Osteoblast (primary cell): ENCODE measurements around the gene SERF2. TPM values are rescaled to one million over a fixed set of nuclear protein-coding genes. Genes with fewer than 3 reads are reported as not detected.

Experiments used
- DNase-seq: peaks from one replicate; pipeline ENCODE4 v3.0.0; 2011; ENCODE audit warnings: low spot score, mixed read lengths; ENCODE audit not compliant: insufficient read length; ENCODE audit errors: missing footprints
- H2AFZ ChIP-seq: 2 replicates; pipeline ENCODE4 v1.6.0; 2011; ENCODE audit warnings: mild to moderate bottlenecking, low read length
- H3K27ac ChIP-seq: 2 replicates; pipeline ENCODE4 v1.5.1; 2011; ENCODE audit warnings: mild to moderate bottlenecking, low read depth, low read length, moderate library complexity
- H3K27me3 ChIP-seq: 2 replicates; pipeline ENCODE4 v1.6.0; 2012; ENCODE audit warnings: mild to moderate bottlenecking, control low read depth, inconsistent platforms, low read length, moderate library complexity; ENCODE audit not compliant: insufficient read depth
- H3K36me3 ChIP-seq: 2 replicates; pipeline ENCODE4 v1.5.1; 2011; ENCODE audit warnings: mild to moderate bottlenecking, low read length, control low read depth, moderate library complexity; ENCODE audit not compliant: insufficient read depth
- H3K4me1 ChIP-seq: 2 replicates; pipeline ENCODE4 v1.5.1; 2011; ENCODE audit warnings: mild to moderate bottlenecking, low read length, control low read depth, moderate library complexity; ENCODE audit not compliant: insufficient read depth
- H3K4me2 ChIP-seq: 2 replicates; pipeline ENCODE4 v1.6.0; 2011; ENCODE audit warnings: mild to moderate bottlenecking, low read length; ENCODE audit not compliant: insufficient read depth
- H3K4me3 ChIP-seq: fragments of 200-600 bp; sonication (generic); 3 replicates; pipeline ENCODE4 v1.5.1; 2012; ENCODE audit warnings: mild to moderate bottlenecking, low read length, inconsistent platforms; ENCODE audit not compliant: insufficient read depth
- H3K79me2 ChIP-seq: 2 replicates; pipeline ENCODE4 v1.6.0; 2012; ENCODE audit warnings: mild to moderate bottlenecking, low read length, control low read depth, inconsistent platforms; ENCODE audit not compliant: insufficient read depth
- H3K9me3 ChIP-seq: 2 replicates; pipeline ENCODE4 v1.5.1; 2011; ENCODE audit warnings: low read depth, low read length, control low read depth
- H4K20me1 ChIP-seq: 2 replicates; pipeline ENCODE4 v1.6.0; 2012; ENCODE audit warnings: mild to moderate bottlenecking, low read length, control low read depth; ENCODE audit not compliant: insufficient read depth
- CTCF ChIP-seq: IDR thresholded peaks from 2 replicates; pipeline ENCODE4 v1.5.1; 2011; ENCODE audit warnings: mild to moderate bottlenecking, low read depth, low read length, moderate library complexity; ENCODE audit errors: extremely low read depth
- total RNA-seq: library from RNA; depleted of rRNA; stranded (reverse); fragments of >200 nt; gene quantifications from 2 replicates; pipeline ENCODE4 v1.2.3, GENCODE V29; 2012

Gene SERF2
- total RNA-seq, 1 donor: 432 TPM

GRCh38 chr15:43749690-43750345 is 42.3 kb upstream of the SERF2 start:
- H3K4me1 ChIP-seq: peaks cover 11% of the 10 kb centered on the region
- no peak for DNase-seq
- H3K27ac ChIP-seq: no peak overlapping the region

GRCh38 chr15:43751885-43752284 is 40.2 kb upstream of the SERF2 start:
- peaks cover 97% of the 10 kb centered on the region for H3K79me2 ChIP-seq
- no peaks in the 10 kb centered on the region for H3K9me3 ChIP-seq
- no peak overlapping the region for H3K4me3 ChIP-seq
- H3K4me1 ChIP-seq: peaks cover 11% of the 10 kb centered on the region
- H3K27me3 ChIP-seq: no peaks in the 10 kb centered on the region
- no peak overlapping the region for H2AFZ ChIP-seq
- H4K20me1 ChIP-seq: peaks cover 81% of the 10 kb centered on the region
- no peak for DNase-seq
- no peak overlapping the region for H3K4me2 ChIP-seq
- no peak for TF ChIP-seq CTCF
- H3K36me3 ChIP-seq: peaks cover 48% of the 10 kb centered on the region
- no peak overlapping the region for H3K27ac ChIP-seq

More at GRCh38 chr15:43749690-43750345, 42.3 kb upstream of the SERF2 start:
- no peaks in the 10 kb centered on the region for H3K27me3 ChIP-seq
- peak overlapping the region; percentile 74 for H3K4me2 ChIP-seq
- H3K9me3 ChIP-seq: no peaks in the 10 kb centered on the region
- no peak overlapping the region for H2AFZ ChIP-seq
- H3K4me3 ChIP-seq: peak overlapping the region; percentile 39
- H4K20me1 ChIP-seq: peaks cover 67% of the 10 kb centered on the region
- peaks cover 87% of the 10 kb centered on the region for H3K79me2 ChIP-seq
- no peak for TF ChIP-seq CTCF
- peaks cover 28% of the 10 kb centered on the region for H3K36me3 ChIP-seq

- Histone ChIP-seq H3K79me2 (peaks cover 21% of the 10 kb centered on the region), H3K4me2 (no peak overlapping the region), H3K27me3 (no peaks in the 10 kb centered on the region), H3K4me3 (no peak overlapping the region), H3K36me3 (peaks cover 91% of the 10 kb centered on the region), H3K4me1 (no peaks in the 10 kb centered on the region), H2AFZ (no peak overlapping the region), H4K20me1 (peaks cover 16% of the 10 kb centered on the region), H3K27ac (no peak overlapping the region), H3K9me3 (no peaks in the 10 kb centered on the region)
- TF ChIP-seq CTCF: no peak
- DNase-seq: no peak
These were observed 29.3 kb upstream of the SERF2 start for GRCh38 chr15:43762824-43763223.

- Histone ChIP-seq H3K27ac (no peak overlapping the region), H3K79me2 (peaks cover 16% of the 10 kb centered on the region), H2AFZ (no peak overlapping the region), H3K4me2 (no peak overlapping the region), H3K4me1 (no peaks in the 10 kb centered on the region), H3K4me3 (no peak overlapping the region), H3K9me3 (no peaks in the 10 kb centered on the region), H3K36me3 (peaks cover 92% of the 10 kb centered on the region), H4K20me1 (peaks cover 16% of the 10 kb centered on the region), H3K27me3 (no peaks in the 10 kb centered on the region)
- TF ChIP-seq CTCF: no peak
- no peak for DNase-seq
These were observed 28.2 kb upstream of the SERF2 start for GRCh38 chr15:43763819-43764446.
